Uterus (tissue), 2 donors: Measurements from ENCODE around the gene PDE4D.

Experiments used
- CTCF ChIP-seq, 4 experiments: fragments of 200-600 bp in 2 of 4; fragments of 450-650 bp in 2 of 4; sonication (generic) in 2 of 4; IDR thresholded peaks; one replicate each; pipeline ENCODE4 v1.5.1; 2016 to 2019; ENCODE audit warnings: antibody characterized with exemption in 4 of 4, mild to moderate bottlenecking in 2 of 4, moderate library complexity in 1 of 4
- POLR2A ChIP-seq, 2 donors: fragments of 450-650 bp; IDR thresholded peaks; one replicate each; pipeline ENCODE4 v1.6.1; 2016; ENCODE audit warnings: antibody characterized with exemption in 2 of 2, mild to moderate bottlenecking in 1 of 2, moderate library complexity in 1 of 2

- TF ChIP-seq CTCF (IDR thresholded peaks at IDR 0.05) (no peak), POLR2A (IDR thresholded peaks at IDR 0.05) (no peak)
These were observed 606.2 kb downstream of the PDE4D start for GRCh38 chr5:59287361-59287760.
